Sciatic nerve (tissue), 2 donors: ENCODE measurements around the gene DLEC1. TPM values are rescaled to one million over a fixed set of nuclear protein-coding genes. Genes with fewer than 3 reads are reported as not detected.
"Not testable (repeated sequence)": the region's sequence is repeated elsewhere in the genome, so short reads cannot be mapped to it uniquely, and the experiment has no call there.

ENCODE experiments used
- ATAC-seq: fragments of 200-7000 bp; cut with Tn5 transposase; one replicate; pipeline ENCODE4 v1.9.1; 2020; ENCODE audit warnings: mild to moderate bottlenecking, moderate library complexity
- DNase-seq: peaks from one replicate; pipeline ENCODE4 v3.0.0-alpha.2; 2020; ENCODE audit warnings: low spot score
- intact Hi-C: fragments of 100-400 bp; cut with DNase I; formaldehyde crosslinking; loops from one replicate; pipeline ENCODE4 v1.14.2; 2022
- total RNA-seq: library from RNA; stranded (reverse); fragmentation: NEBNext Ultra II Directional; extraction: Animal tissue kit (Norgen Biotek cat#: 25700); gene quantifications from one replicate; pipeline ENCODE4 v1.2.1, GENCODE V29; 2021
- donor health status: DM: no; HTN: no; CAD: no.
- donor health status: DM: no; HTN: no; CAD: no.

The DLEC1 gene
- total RNA-seq, 1 donor from 2014 or later: 4.8 TPM

GRCh38 chr3:38054499-38055001 is 15.5 kb downstream of the DLEC1 start:
- intact Hi-C loops: no loop called here
- ATAC-seq: no peak
- no peak for DNase-seq

GRCh38 chr3:38059148-38059547 is 20.1 kb downstream of the DLEC1 start:
- ATAC-seq (no peak), DNase-seq (no peak)
- intact Hi-C loops: no loop called here

GRCh38 chr3:38059591-38059990 is 20.6 kb downstream of the DLEC1 start:
- intact Hi-C loops: no loop called here
- no peak for DNase-seq
- ATAC-seq: no peak

- intact Hi-C loops: no loop called here
- ATAC-seq (no peak), DNase-seq (no peak)
Measured at GRCh38 chr3:38062809-38063208, 23.8 kb downstream of the DLEC1 start.

GRCh38 chr3:38064453-38064852 is 25.4 kb downstream of the DLEC1 start:
- DNase-seq, intact Hi-C loops, ATAC-seq: not testable (repeated sequence)

GRCh38 chr3:38067508-38068233 is 28.7 kb downstream of the DLEC1 start:
- ATAC-seq (no peak), DNase-seq (no peak)
- intact Hi-C loops: no loop called here

GRCh38 chr3:38070013-38070412 is 31.0 kb downstream of the DLEC1 start:
- DNase-seq: no peak
- intact Hi-C loops: no loop called here
- no peak for ATAC-seq

- ATAC-seq, DNase-seq, intact Hi-C loops: not testable (repeated sequence)
Measured at GRCh38 chr3:38077073-38077472, 38.1 kb downstream of the DLEC1 start.

GRCh38 chr3:38082296-38082695 is 43.3 kb downstream of the DLEC1 start:
- DNase-seq, ATAC-seq, intact Hi-C loops: not testable (repeated sequence)

GRCh38 chr3:38083254-38083653 is 44.2 kb downstream of the DLEC1 start:
- DNase-seq, ATAC-seq, intact Hi-C loops: not testable (repeated sequence)

- intact Hi-C loops: no loop called here
- no peak for ATAC-seq
Measured at GRCh38 chr3:38083871-38084333, 44.9 kb downstream of the DLEC1 start.

GRCh38 chr3:38084334-38085310 is 45.6 kb downstream of the DLEC1 start:
- ATAC-seq (peak; percentile 74), DNase-seq (no peak)
- intact Hi-C loops: no loop called here

More at GRCh38 chr3:38083871-38084333, 44.9 kb downstream of the DLEC1 start:
- no peak for DNase-seq

GRCh38 chr3:38085311-38085942 is 46.4 kb downstream of the DLEC1 start:
- peak; percentile 22 for ATAC-seq
- intact Hi-C loops: no loop called here
- DNase-seq: no peak

- peak; percentile 42 for ATAC-seq
- DNase-seq: no peak
- intact Hi-C loops: no loop called here
Measured at GRCh38 chr3:38085943-38086324, 46.9 kb downstream of the DLEC1 start.

- DNase-seq: no peak
- ATAC-seq: no peak
- intact Hi-C loops: no loop called here
Measured at GRCh38 chr3:38086496-38086895, 47.5 kb downstream of the DLEC1 start.

GRCh38 chr3:38087278-38087677 is 48.3 kb downstream of the DLEC1 start:
- DNase-seq, intact Hi-C loops, ATAC-seq: not testable (repeated sequence)

GRCh38 chr3:38088126-38089078 is 49.4 kb downstream of the DLEC1 start:
- intact Hi-C loops: no loop called here
- ATAC-seq (no peak), DNase-seq (no peak)

GRCh38 chr3:38089163-38089562 is 50.2 kb downstream of the DLEC1 start:
- intact Hi-C loops: no loop called here
- DNase-seq (no peak), ATAC-seq (no peak)
